Heart right ventricle (tissue), 16 donors: ENCODE data around the gene LHX3. TPM values are rescaled to one million over a fixed set of nuclear protein-coding genes. Genes with fewer than 3 reads are reported as not detected.

ENCODE experiments used
- ATAC-seq, 8 donors: fragments of 200-7000 bp; cut with Tn5 transposase; one replicate each; pipeline ENCODE4 v1.9.1; 2020; ENCODE audit warnings: mild to moderate bottlenecking in 8 of 8, moderate library complexity in 8 of 8, moderate number of reproducible peaks in 1 of 8
- DNase-seq, 2 donors: peaks; one replicate each; pipeline ENCODE4 v3.0.0-alpha.2; 2020
- H3K27ac ChIP-seq, 10 donors: fragments of 200-600 bp; sonication (generic) in 2 of 10; one replicate each; pipeline versions ENCODE4 v1.5.0 to v1.8.0; 2020 to 2022; ENCODE audit warnings: mild to moderate bottlenecking in 3 of 10
- H3K27me3 ChIP-seq, 7 donors: fragments of 200-600 bp; one replicate each; pipeline ENCODE4 v1.8.0; 2021 to 2022; ENCODE audit warnings: mild to moderate bottlenecking in 2 of 7
- H3K36me3 ChIP-seq, 9 donors: fragments of 200-600 bp; sonication (generic) in 1 of 9; one replicate each; pipeline versions ENCODE4 v1.5.0 to v1.8.0; 2020 to 2022; ENCODE audit warnings: mild to moderate bottlenecking in 2 of 9
- H3K4me1 ChIP-seq, 9 donors: fragments of 200-600 bp; sonication (generic) in 1 of 9; one replicate each; pipeline versions ENCODE4 v1.5.0 to v1.8.0; 2020 to 2022; ENCODE audit warnings: mild to moderate bottlenecking in 4 of 9
- H3K4me3 ChIP-seq, 10 donors: fragments of 200-600 bp; sonication (generic) in 2 of 10; one replicate each; pipeline versions ENCODE4 v1.5.0 to v1.8.0; 2020 to 2022; ENCODE audit warnings: mild to moderate bottlenecking in 7 of 10, moderate library complexity in 2 of 10
- H3K9me3 ChIP-seq, 11 donors: fragments of 200-600 bp in 10 of 11; sonication (generic) in 2 of 11; one replicate each; pipeline versions ENCODE4 v1.5.0 to v1.8.0; 2013 to 2022; ENCODE audit warnings: mild to moderate bottlenecking in 2 of 11, control low read depth in 1 of 11, moderate library complexity in 1 of 11
- WGBS, 2 donors: extraction: QIAGEN DNeasy Blood & Tissue Kit; methylation state at CpG; one replicate each; pipeline ENCODE4 v1.1.7; 2013; ENCODE audit warnings: inconsistent platforms in 1 of 2; 5-methylcytosine and 5-hydroxymethylcytosine counted together
- intact Hi-C, 10 donors: fragments of 100-400 bp; cut with DNase I; formaldehyde crosslinking; loops; one replicate each; pipeline versions ENCODE4 v1.11.1 to v1.14.2; 2022
- polyA plus RNA-seq, 2 donors: library from polyadenylated mRNA; stranded (reverse); fragments of 200-250 nt; gene quantifications; one replicate each; pipeline ENCODE4 v1.2.3, GENCODE V29; 2013
- total RNA-seq, 10 donors: library from RNA; stranded (reverse); fragmentation: NEBNext Ultra II Directional in 3 of 10; extraction: Animal tissue kit (Norgen Biotek cat#: 25700) in 3 of 10; gene quantifications; one replicate each; pipeline versions ENCODE4 v1.2.1 to v1.2.4, GENCODE V29; 2021 to 2023
- TF ChIP-seq, protein P1 (sequence below), 9 donors: fragments of 200-600 bp; sonication (generic) in 2 of 9; IDR thresholded peaks; one replicate each; pipeline versions ENCODE4 v1.5.0 to v1.8.0; 2021 to 2022; ENCODE audit warnings: antibody characterized with exemption in 9 of 9, mild to moderate bottlenecking in 5 of 9, moderate library complexity in 1 of 9
- donor health status: Arrhythmogenic right ventricular cardiomyopathy.
- donor health status: ischemic (EF 13 %, LVEDD 7.1; RV severe dilation, severe dysfunction).
- donor health status: healthy with polysubstance abuse.
- donor health status: DM: no; HTN: yes; CAD: no.
- donor health status: DM: no; HTN: no; CAD: no.
- donor health status: ischemic (EF 25% LVEDD 6.9; RV normal size, moderate dysfunction).
- donor health status: ischemic (EF 25% LVEDD 5.7; RV mildly dilated, moderate dysfunction).
- donor health status: healthy.
- donor health status: DM: yes; HTN: yes; CAD: no.
- donor health status: Ischemic cardiomyopathy.
- donor health status: ischemic (EF 35%, LVEDD 5.7; RV mildly dilated, moderate dysfunction).
- donor health status: nonischemic (EF 11% LVEDD 7.7; RV severe dilation, severe dysfunction).
- donor health status: DM: yes; HTN: yes; CAD: no.
- donor health status: PGD.
- donor health status: ischemic (EF 29% LVEDD 5.4; RV normal size, mild dysfunction).
- donor health status: nonischemic (EF 23%, LVEDD 6.1; RV moderate dilation, normal function).

LHX3 gene
- total and polyA plus RNA-seq, 12 donors = not detected

DNA sequence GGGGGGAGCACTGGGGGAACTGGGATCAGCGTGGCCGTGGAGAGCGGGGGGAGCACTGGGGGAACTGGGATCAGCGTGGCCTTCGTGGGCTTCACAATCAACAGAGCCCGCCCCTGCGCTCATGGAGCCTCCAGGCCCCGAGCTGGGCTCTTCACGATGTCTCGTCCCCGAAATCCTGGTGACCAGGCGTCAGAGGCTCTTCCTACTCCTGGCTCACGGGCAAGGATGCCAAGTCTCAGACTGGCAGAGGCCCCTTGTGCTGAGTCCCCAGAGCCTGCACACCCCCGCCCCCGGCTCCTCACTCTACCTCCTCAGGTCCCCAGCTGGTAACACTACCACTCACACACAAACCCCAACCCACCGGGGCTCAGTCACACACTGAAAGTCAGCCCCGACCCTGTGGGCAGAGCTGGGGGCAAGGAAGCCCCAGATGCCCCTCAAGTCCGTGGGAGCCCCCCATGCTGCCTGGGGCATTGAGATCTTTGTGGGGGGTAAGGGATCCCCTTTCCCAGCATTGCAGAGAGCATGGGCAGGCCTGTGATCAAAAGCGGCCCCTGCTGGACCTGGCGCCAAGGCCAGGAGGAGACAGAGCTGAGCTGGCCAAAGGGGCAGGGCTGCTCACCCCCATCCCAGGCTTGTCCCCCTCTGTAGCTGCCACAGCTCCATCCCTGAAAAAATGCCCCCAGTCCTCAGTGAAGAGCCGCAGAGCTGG lies 26.7 kb downstream of the LHX3 start:
- H3K27me3 ChIP-seq = peaks cover 0 to 35% (median 10%) of the 10 kb centered on the region in 7 donors
- WGBS, 2 donors = 77 to 79% methylated on average over 18 to 21 of the region's 21 CpGs
- no peak overlapping the region for H3K4me3 ChIP-seq
- ATAC-seq (no peak), DNase-seq (no peak)
- H3K36me3 ChIP-seq = no peaks in the 10 kb centered on the region
- TF ChIP-seq, protein P1, sequence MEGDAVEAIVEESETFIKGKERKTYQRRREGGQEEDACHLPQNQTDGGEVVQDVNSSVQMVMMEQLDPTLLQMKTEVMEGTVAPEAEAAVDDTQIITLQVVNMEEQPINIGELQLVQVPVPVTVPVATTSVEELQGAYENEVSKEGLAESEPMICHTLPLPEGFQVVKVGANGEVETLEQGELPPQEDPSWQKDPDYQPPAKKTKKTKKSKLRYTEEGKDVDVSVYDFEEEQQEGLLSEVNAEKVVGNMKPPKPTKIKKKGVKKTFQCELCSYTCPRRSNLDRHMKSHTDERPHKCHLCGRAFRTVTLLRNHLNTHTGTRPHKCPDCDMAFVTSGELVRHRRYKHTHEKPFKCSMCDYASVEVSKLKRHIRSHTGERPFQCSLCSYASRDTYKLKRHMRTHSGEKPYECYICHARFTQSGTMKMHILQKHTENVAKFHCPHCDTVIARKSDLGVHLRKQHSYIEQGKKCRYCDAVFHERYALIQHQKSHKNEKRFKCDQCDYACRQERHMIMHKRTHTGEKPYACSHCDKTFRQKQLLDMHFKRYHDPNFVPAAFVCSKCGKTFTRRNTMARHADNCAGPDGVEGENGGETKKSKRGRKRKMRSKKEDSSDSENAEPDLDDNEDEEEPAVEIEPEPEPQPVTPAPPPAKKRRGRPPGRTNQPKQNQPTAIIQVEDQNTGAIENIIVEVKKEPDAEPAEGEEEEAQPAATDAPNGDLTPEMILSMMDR (IDR thresholded peaks at IDR 0.05) = no peak
- intact Hi-C loops = loop anchor here in 1 of 10 donors (10.0 kb wide), 1 partner anchor 107 kb away; no protein-coding TSS in a partner anchor
- H3K27ac ChIP-seq = no peak overlapping the region
- no peaks in the 10 kb centered on the region for H3K9me3 ChIP-seq
- no peaks in the 10 kb centered on the region for H3K4me1 ChIP-seq

DNA sequence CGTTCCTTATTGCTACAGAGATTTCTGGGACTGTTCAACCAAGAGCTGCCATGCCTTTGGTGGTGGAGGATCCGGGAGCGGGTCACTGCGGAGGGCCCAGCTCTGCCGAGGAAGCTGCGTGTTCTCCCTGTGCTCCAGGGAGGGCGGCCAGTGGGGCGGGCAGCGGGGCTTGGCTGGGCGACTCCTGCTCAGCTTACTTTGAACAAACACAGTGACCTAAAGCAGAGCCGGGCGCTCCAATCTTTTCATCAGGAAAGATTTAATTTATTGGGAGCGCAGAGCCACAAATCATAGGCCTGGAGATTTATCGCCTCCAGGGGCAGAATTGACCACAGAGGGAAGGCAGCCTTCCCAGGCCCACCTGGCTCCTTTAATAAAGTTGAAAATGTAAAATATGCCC lies 27.7 kb downstream of the LHX3 start:
- no peak overlapping the region for H3K4me3 ChIP-seq
- TF ChIP-seq, protein P1 (IDR thresholded peaks at IDR 0.05) = no peak
- H3K36me3 ChIP-seq = no peaks in the 10 kb centered on the region
- H3K27ac ChIP-seq = no peak overlapping the region
- DNase-seq (no peak), ATAC-seq (no peak)
- H3K9me3 ChIP-seq = no peaks in the 10 kb centered on the region
- 89 to 90% methylated on average over 14 of the region's 14 CpGs for WGBS, 2 donors
- intact Hi-C loops = loop anchor here in 1 of 10 donors (10.0 kb wide), 1 partner anchor 108 kb away; no protein-coding TSS in a partner anchor
- peaks cover 0 to 45% (median 5%) of the 10 kb centered on the region in 7 donors for H3K27me3 ChIP-seq
- H3K4me1 ChIP-seq = no peaks in the 10 kb centered on the region

DNA sequence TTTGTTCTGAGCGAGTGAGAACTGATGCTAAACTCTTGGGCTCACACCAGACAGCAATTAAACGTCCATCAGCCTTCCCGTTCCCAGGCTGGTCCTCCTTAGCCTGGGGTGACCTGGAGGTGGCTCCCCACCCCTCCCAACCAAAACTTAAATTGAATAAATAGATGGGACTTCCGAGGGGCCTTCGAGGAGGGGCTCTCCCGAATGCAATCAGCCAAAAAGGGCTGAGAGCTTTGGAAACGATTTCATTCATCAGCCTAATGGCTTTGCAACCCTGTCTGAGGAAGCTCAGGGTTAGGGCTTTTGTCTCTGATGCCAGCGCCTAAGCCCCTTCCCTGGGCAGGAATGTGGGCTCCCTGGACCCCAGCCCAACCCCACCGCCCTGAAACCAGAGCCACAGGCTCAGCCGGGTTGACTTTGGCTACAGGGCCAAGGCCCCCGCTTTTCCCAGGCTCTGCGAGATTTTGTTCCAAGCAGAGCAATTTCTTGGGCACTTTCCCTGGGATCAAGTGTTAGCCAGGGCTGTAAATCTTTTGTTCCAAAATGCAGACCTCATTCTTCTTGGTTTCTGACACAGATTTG lies 29.2 kb downstream of the LHX3 start:
- DNase-seq (no peak), ATAC-seq (no peak)
- peaks cover 0 to 51% (median 10%) of the 10 kb centered on the region in 7 donors for H3K27me3 ChIP-seq
- TF ChIP-seq, protein P1 (IDR thresholded peaks at IDR 0.05) = no peak
- no peaks in the 10 kb centered on the region for H3K4me1 ChIP-seq
- intact Hi-C loops = loop anchor here in 1 of 10 donors (10.0 kb wide), 1 partner anchor 109 kb away; no protein-coding TSS in a partner anchor
- no peaks in the 10 kb centered on the region for H3K9me3 ChIP-seq
- H3K27ac ChIP-seq = no peak overlapping the region
- no peaks in the 10 kb centered on the region for H3K36me3 ChIP-seq
- 66 to 72% methylated on average over 12 of the region's 12 CpGs for WGBS, 2 donors
- no peak overlapping the region for H3K4me3 ChIP-seq

DNA sequence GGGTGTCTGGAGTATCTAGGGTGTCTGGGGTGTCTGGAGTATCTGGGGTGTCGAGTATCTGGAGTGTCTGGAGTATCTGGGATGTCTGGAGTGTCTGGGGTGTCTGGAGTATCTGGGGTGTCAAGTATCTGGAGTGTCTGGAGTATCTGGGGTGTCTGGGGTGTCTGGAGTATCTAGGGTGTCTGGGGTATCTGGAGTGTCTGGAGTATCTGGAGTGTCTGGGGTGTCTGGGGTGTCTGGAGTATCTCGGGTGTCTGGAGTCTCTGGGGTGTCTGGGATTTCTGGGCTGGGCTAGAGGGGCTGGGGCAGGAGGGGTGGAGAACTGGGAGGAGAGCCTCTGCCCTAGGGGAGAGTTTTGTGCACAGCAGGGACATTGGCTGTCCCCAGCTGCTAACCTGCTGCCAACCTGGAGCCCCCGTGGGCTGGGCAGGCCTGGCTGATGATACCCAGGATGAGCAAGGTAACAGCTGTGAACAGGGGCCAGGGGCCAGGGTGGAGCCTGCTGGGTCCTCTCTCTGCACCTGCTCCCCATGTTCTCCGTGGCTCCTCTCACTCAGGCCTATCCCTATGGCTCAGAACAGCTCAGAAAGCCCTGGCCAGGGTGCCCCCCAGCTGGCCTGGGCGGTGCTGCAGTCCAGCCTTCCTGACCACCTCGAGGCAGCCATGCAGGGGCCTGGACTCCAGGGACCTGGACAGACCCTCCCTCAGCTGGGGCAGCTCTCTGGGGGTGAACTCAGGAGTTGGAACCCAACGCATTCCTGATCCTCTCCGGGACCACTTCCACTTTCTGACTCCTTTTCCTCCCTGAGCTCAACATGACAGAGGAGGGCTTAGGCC lies 29.9 kb downstream of the LHX3 start:
- ATAC-seq (no peak), DNase-seq (no peak)
- intact Hi-C loops = loop anchor here in 6 of 10 donors (5.0 to 10.0 kb wide), 3 partner anchors 107 to 112 kb away; no protein-coding TSS in a partner anchor
- H3K9me3 ChIP-seq = no peaks in the 10 kb centered on the region
- WGBS, 2 donors = 61 to 65% methylated on average over 8 of the region's 8 CpGs
- peaks cover 0 to 51% (median 16%) of the 10 kb centered on the region in 7 donors for H3K27me3 ChIP-seq
- no peaks in the 10 kb centered on the region for H3K36me3 ChIP-seq
- no peaks in the 10 kb centered on the region for H3K4me1 ChIP-seq
- H3K4me3 ChIP-seq = no peak overlapping the region
- H3K27ac ChIP-seq = no peak overlapping the region
- TF ChIP-seq, protein P1 (IDR thresholded peaks at IDR 0.05) = no peak
